Heart left ventricle (tissue), 13 donors: ENCODE measurements around the gene SELENOV.

Experiments
- POLR2A ChIP-seq, 2 donors: fragments of 450-650 bp; IDR thresholded peaks; one replicate each; pipeline ENCODE4 v1.6.1; 2017; ENCODE audit warnings: antibody characterized with exemption in 2 of 2, mild to moderate bottlenecking in 2 of 2, moderate library complexity in 2 of 2
- TF ChIP-seq, protein P1 (sequence below), 12 donors: fragments of 200-600 bp; sonication (generic) in 4 of 12; IDR thresholded peaks; one replicate each; pipeline versions ENCODE4 v1.5.0 to v1.8.0; 2018 to 2022; ENCODE audit warnings: antibody characterized with exemption in 12 of 12, mild to moderate bottlenecking in 5 of 12
- donor health status: ischemic (EF 13 %, LVEDD 7.1; RV severe dilation, severe dysfunction).
- donor health status: DM: no; HTN: yes; CAD: no.
- donor health status: DM: no; HTN: no; CAD: no.
- donor health status: ischemic (EF 25% LVEDD 6.9; RV normal size, moderate dysfunction).
- donor health status: ischemic (EF 25% LVEDD 5.7; RV mildly dilated, moderate dysfunction).
- donor health status: ischemic (EF 35%, LVEDD 5.7; RV mildly dilated, moderate dysfunction).
- donor health status: nonischemic (EF 11% LVEDD 7.7; RV severe dilation, severe dysfunction).
- donor health status: DM: yes; HTN: yes; CAD: no.
- donor health status: PGD.
- donor health status: ischemic (EF 29% LVEDD 5.4; RV normal size, mild dysfunction).
- donor health status: nonischemic (EF 23%, LVEDD 6.1; RV moderate dilation, normal function).

DNA sequence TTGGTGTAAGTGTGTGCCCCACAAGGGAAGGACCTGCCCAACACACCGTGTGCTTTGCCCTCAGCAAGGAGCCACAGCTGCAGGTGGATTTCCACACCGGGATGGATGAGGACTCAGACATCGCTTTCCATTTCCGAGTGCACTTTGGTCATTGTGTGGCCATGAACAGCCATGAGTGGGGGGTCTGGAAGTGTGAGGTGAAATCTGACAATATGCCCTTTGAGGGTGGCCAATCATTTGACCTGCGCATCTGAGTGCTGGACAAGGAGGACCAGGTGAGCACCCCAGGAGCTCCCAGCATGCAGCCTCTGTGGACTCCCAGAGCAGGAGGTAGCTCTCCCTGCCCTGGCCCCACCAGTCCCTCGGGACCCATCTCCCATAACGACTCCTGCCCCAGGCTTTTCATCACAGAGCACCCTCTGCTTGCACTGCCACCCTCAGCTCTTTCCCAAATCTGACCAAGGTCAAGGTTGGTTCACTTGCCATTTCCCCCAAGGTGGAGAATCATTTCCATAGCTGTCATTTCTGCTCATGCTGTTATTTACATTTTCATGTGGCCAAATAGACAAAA is 38.2 kb downstream of the SELENOV start:
- TF ChIP-seq, protein P1, sequence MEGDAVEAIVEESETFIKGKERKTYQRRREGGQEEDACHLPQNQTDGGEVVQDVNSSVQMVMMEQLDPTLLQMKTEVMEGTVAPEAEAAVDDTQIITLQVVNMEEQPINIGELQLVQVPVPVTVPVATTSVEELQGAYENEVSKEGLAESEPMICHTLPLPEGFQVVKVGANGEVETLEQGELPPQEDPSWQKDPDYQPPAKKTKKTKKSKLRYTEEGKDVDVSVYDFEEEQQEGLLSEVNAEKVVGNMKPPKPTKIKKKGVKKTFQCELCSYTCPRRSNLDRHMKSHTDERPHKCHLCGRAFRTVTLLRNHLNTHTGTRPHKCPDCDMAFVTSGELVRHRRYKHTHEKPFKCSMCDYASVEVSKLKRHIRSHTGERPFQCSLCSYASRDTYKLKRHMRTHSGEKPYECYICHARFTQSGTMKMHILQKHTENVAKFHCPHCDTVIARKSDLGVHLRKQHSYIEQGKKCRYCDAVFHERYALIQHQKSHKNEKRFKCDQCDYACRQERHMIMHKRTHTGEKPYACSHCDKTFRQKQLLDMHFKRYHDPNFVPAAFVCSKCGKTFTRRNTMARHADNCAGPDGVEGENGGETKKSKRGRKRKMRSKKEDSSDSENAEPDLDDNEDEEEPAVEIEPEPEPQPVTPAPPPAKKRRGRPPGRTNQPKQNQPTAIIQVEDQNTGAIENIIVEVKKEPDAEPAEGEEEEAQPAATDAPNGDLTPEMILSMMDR (IDR thresholded peaks at IDR 0.05): no peak
- TF ChIP-seq POLR2A (IDR thresholded peaks at IDR 0.05): no peak
